ENCODE data around the gene PMPCA. TPM values are rescaled to one million over a fixed set of nuclear protein-coding genes. Genes with fewer than 3 reads are reported as not detected.

Gene PMPCA
- total and polyA plus RNA-seq, 2 of the 8 experiments (the other 6 are each of a cell fraction or from before 2014, with no cell fraction given), result 60.0 to 88.2 TPM

DNA sequence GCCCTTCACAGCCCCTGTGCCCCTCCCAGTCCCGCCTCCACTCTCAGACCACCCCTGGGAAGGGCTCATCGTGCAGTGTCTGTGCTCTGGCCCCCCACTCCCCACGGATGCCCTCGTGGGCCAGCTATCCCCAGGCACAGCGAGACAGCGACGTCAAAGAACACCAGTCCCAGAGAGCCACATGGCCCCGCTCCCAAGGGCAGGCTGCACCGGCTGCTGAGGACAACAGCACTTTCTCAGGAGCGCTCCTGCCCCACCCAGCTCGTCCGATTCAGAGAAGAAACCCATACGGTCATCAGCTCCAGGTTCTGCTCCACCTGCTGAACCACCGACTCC lies 5.7 kb upstream of the PMPCA start:
- Histone ChIP-seq H3K4me1 (replicated peaks in 1 of 4; ENCODE audit: control insufficient read depth in 3 of 4, insufficient read depth in 4 of 4, low read length in 3 of 4) (peaks cover 0 to 3% (median 1%) of the 10 kb centered on the region in 4 experiments; a peak in 1 of 7 replicates), H3K79me2 (ENCODE audit: control insufficient read depth in 1 of 2, insufficient read depth in 2 of 2, low read length in 2 of 2) (peaks cover 0 to 14% of the 10 kb centered on the region in 2 experiments; a peak in 2 of 4 replicates), H3K27ac (ENCODE audit: low read depth, low read length) (no peak overlapping the region), H2BK12ac (ENCODE audit: low read depth, low read length) (no peak overlapping the region), H2AK5ac (ENCODE audit: low read depth, low read length) (no peak overlapping the region), H3K27me3 (replicated peaks in 1 of 4; ENCODE audit: control insufficient read depth in 3 of 4, extremely low read depth in 1 of 4, insufficient read depth in 3 of 4, low read length in 3 of 4) (no peaks in the 10 kb centered on the region), H3K23me2 (ENCODE audit: low read depth, low read length) (peaks cover 3% of the 10 kb centered on the region; the same call in 1 of the 2 replicates), H4K20me1 (replicated peaks in 1 of 2; ENCODE audit: control insufficient read depth in 1 of 2, insufficient read depth in 2 of 2, low read length in 2 of 2) (peaks cover 5 to 7% of the 10 kb centered on the region in 2 experiments), H2BK20ac (ENCODE audit: low read length) (no peak overlapping the region), H4K5ac (ENCODE audit: insufficient read length, low read depth, low read length) (no peak overlapping the region), H3K4me3 (ENCODE audit: extremely low read depth in 1 of 4, insufficient read depth in 2 of 4, low read depth in 3 of 4, low read length in 4 of 4) (no peak overlapping the region), H3K23ac (ENCODE audit: insufficient read length) (no peak overlapping the region), H2BK15ac (ENCODE audit: low read length) (no peak overlapping the region), H3K36me3 (ENCODE audit: control insufficient read depth in 2 of 4, insufficient read depth in 4 of 4, low read length in 3 of 4) (peaks cover 14 to 53% (median 36%) of the 10 kb centered on the region in 4 experiments; a peak in 7 of 8 replicates), H3K56ac (replicated peaks; ENCODE audit: insufficient read length, low read depth, low read length) (no peak overlapping the region), H3K9me3 (ENCODE audit: insufficient read depth in 2 of 2, low read depth in 1 of 2, low read length in 1 of 2) (no peaks in the 10 kb centered on the region), H3K4me2 (ENCODE audit: insufficient read depth in 1 of 2, low read depth in 2 of 2, low read length in 2 of 2) (no peak overlapping the region), H4K91ac (replicated peaks; ENCODE audit: insufficient read length, low read length) (no peak overlapping the region), H3K9ac (replicated peaks in 1 of 4; ENCODE audit: extremely low read depth in 1 of 4, low read depth in 3 of 4, low read length in 3 of 4) (no peak overlapping the region), H3K18ac (ENCODE audit: extremely low read depth, low read length) (no peak overlapping the region), H4K8ac (ENCODE audit: extremely low read depth, insufficient read depth, low read length) (no peak overlapping the region), H3K4ac (replicated peaks; ENCODE audit: insufficient read length, low read depth, low read length) (no peak overlapping the region), H2AFZ (ENCODE audit: low read length) (no peak overlapping the region), H2BK120ac (replicated peaks; ENCODE audit: low read depth, low read length) (no peak overlapping the region), H3K79me1 (ENCODE audit: low read depth, low read length) (peaks cover 11% of the 10 kb centered on the region), H3K14ac (ENCODE audit: insufficient read length) (no peak overlapping the region), H2BK5ac (ENCODE audit: low read depth, low read length) (no peak overlapping the region)
- WGBS, 2 experiments (ENCODE audit: extremely low coverage in 1 of 2, insufficient coverage in 1 of 2, insufficient read length in 1 of 2, insufficient replicate concordance in 2 of 2, low coverage in 1 of 2, low lambda C conversion rate in 2 of 2, missing lambda C conversion rate in 1 of 2), result 95% methylated on average over 14 of the region's 14 CpGs; no CpG with 5 or more reads in 1 of the 2 experiments
- TF ChIP-seq, protein P1, sequence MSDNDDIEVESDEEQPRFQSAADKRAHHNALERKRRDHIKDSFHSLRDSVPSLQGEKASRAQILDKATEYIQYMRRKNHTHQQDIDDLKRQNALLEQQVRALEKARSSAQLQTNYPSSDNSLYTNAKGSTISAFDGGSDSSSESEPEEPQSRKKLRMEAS (IDR thresholded peaks at IDR 0.05), result no peak
- TF ChIP-seq SIRT6 (IDR thresholded peaks at IDR 0.05; ENCODE audit: low read length) (no peak), EZH2 (IDR thresholded peaks at IDR 0.05; ENCODE audit: low read depth, low read length, severe bottlenecking) (no peak), SRF (IDR thresholded peaks at IDR 0.05; ENCODE audit: low read depth, low read length) (no peak), CTBP2 (IDR thresholded peaks at IDR 0.05; ENCODE audit: borderline replicate concordance, insufficient read depth, insufficient read length, low read length) (no peak), TBP (IDR thresholded peaks at IDR 0.05; ENCODE audit: low read depth, low read length) (no peak), SP2 (IDR thresholded peaks at IDR 0.05; ENCODE audit: low read length) (no peak), JUND (IDR thresholded peaks at IDR 0.05; ENCODE audit: low read length) (no peak), SIX5 (IDR thresholded peaks at IDR 0.05; ENCODE audit: low read depth, low read length) (no peak), MAFK (IDR thresholded peaks at IDR 0.05; ENCODE audit: low read depth, low read length) (no peak)
- ChIA-PET POLR2A (ENCODE audit: partially characterized antibody) (interaction anchor here (1.2 to 14.6 kb wide), 5 partner anchors 9 to 71 kb away, joined by 3 to 139 read pairs (median 6); partner anchors contain the start of gene DNLZ), CTCF (ENCODE audit: partially characterized antibody) (interaction anchor here (1.3 kb wide), 2 partner anchors 9 to 289 kb away, joined by 3 read pairs; no protein-coding TSS in a partner anchor)
- FAIRE-seq, result no peak
- no peak for DNase-seq (ENCODE audit: low read depth in 1 of 2, low spot score in 2 of 2)

Data from H1 (cell line).